ENCODE measurements around the gene ABCA4. TPM values are rescaled to one million over a fixed set of nuclear protein-coding genes. Genes with fewer than 3 reads are reported as not detected.

ABCA4 gene
- total RNA-seq, 1 experiment from 2014 or later = not detected

GRCh38 chr1:94050254-94050653, 70.7 kb downstream of the ABCA4 start:
- no peak overlapping the region for H3K4me3 ChIP-seq (ENCODE audit: low read length)
- DNase-seq = no peak
- no peaks in the 10 kb centered on the region for H3K27me3 ChIP-seq (ENCODE audit: low read length)
- no peaks in the 10 kb centered on the region for H3K79me2 ChIP-seq (ENCODE audit: low read length)
- H3K4me1 ChIP-seq (ENCODE audit: low read length) = no peaks in the 10 kb centered on the region
- no peaks in the 10 kb centered on the region for H3K9me2 ChIP-seq (replicated peaks; ENCODE audit: insufficient read depth, low read length)
- H3K9ac ChIP-seq (ENCODE audit: low read length) = no peak overlapping the region
- H4K20me1 ChIP-seq (ENCODE audit: insufficient read depth, low read depth, low read length) = no peaks in the 10 kb centered on the region
- no peak overlapping the region for H3K27ac ChIP-seq (ENCODE audit: low read length)
- H3K4me2 ChIP-seq (ENCODE audit: low read depth, low read length, poor library complexity, severe bottlenecking) = no peak overlapping the region
- no peaks in the 10 kb centered on the region for H3K36me3 ChIP-seq (ENCODE audit: insufficient read depth, low read length)
- H2AFZ ChIP-seq (ENCODE audit: low read length) = no peak overlapping the region
- no peaks in the 10 kb centered on the region for H3K9me3 ChIP-seq (ENCODE audit: low read length)

GRCh38 chr1:94049791-94050190, 71.2 kb downstream of the ABCA4 start:
- Histone ChIP-seq H3K9ac (ENCODE audit: low read length) (no peak overlapping the region), H3K27me3 (ENCODE audit: low read length) (no peaks in the 10 kb centered on the region), H3K36me3 (ENCODE audit: insufficient read depth, low read length) (no peaks in the 10 kb centered on the region), H3K27ac (ENCODE audit: low read length) (no peak overlapping the region), H2AFZ (ENCODE audit: low read length) (no peak overlapping the region), H4K20me1 (ENCODE audit: insufficient read depth, low read depth, low read length) (no peaks in the 10 kb centered on the region), H3K4me2 (ENCODE audit: low read depth, low read length, poor library complexity, severe bottlenecking) (no peak overlapping the region), H3K4me3 (ENCODE audit: low read length) (no peak overlapping the region), H3K9me3 (ENCODE audit: low read length) (no peaks in the 10 kb centered on the region), H3K9me2 (replicated peaks; ENCODE audit: insufficient read depth, low read length) (no peaks in the 10 kb centered on the region), H3K4me1 (ENCODE audit: low read length) (no peaks in the 10 kb centered on the region), H3K79me2 (ENCODE audit: low read length) (no peaks in the 10 kb centered on the region)
- DNase-seq = no peak

- no peak overlapping the region for H3K4me3 ChIP-seq (ENCODE audit: low read length)
- H3K4me1 ChIP-seq (ENCODE audit: low read length) = no peaks in the 10 kb centered on the region
- DNase-seq = no peak
- no peak overlapping the region for H3K27ac ChIP-seq (ENCODE audit: low read length)
- H3K36me3 ChIP-seq (ENCODE audit: insufficient read depth, low read length) = no peaks in the 10 kb centered on the region
- H3K9me2 ChIP-seq (replicated peaks; ENCODE audit: insufficient read depth, low read length) = no peaks in the 10 kb centered on the region
- H3K9me3 ChIP-seq (ENCODE audit: low read length) = no peaks in the 10 kb centered on the region
- H2AFZ ChIP-seq (ENCODE audit: low read length) = no peak overlapping the region
- no peak overlapping the region for H3K4me2 ChIP-seq (ENCODE audit: low read depth, low read length, poor library complexity, severe bottlenecking)
- no peaks in the 10 kb centered on the region for H3K79me2 ChIP-seq (ENCODE audit: low read length)
- no peak overlapping the region for H3K9ac ChIP-seq (ENCODE audit: low read length)
- H3K27me3 ChIP-seq (ENCODE audit: low read length) = no peaks in the 10 kb centered on the region
- H4K20me1 ChIP-seq (ENCODE audit: insufficient read depth, low read depth, low read length) = no peaks in the 10 kb centered on the region
Observed at GRCh38 chr1:94048413-94049164, 72.4 kb downstream of the ABCA4 start.

GRCh38 chr1:94047949-94048348, 73.0 kb downstream of the ABCA4 start:
- Histone ChIP-seq H3K4me1 (ENCODE audit: low read length) (no peaks in the 10 kb centered on the region), H3K4me2 (ENCODE audit: low read depth, low read length, poor library complexity, severe bottlenecking) (no peak overlapping the region), H3K27me3 (ENCODE audit: low read length) (no peaks in the 10 kb centered on the region), H3K36me3 (ENCODE audit: insufficient read depth, low read length) (no peaks in the 10 kb centered on the region), H4K20me1 (ENCODE audit: insufficient read depth, low read depth, low read length) (no peaks in the 10 kb centered on the region), H3K27ac (ENCODE audit: low read length) (no peak overlapping the region), H3K9me3 (ENCODE audit: low read length) (no peaks in the 10 kb centered on the region), H3K9ac (ENCODE audit: low read length) (no peak overlapping the region), H3K4me3 (ENCODE audit: low read length) (no peak overlapping the region), H3K79me2 (ENCODE audit: low read length) (no peaks in the 10 kb centered on the region), H2AFZ (ENCODE audit: low read length) (no peak overlapping the region), H3K9me2 (replicated peaks; ENCODE audit: insufficient read depth, low read length) (no peaks in the 10 kb centered on the region)
- DNase-seq = no peak

- peak; percentile 68 for DNase-seq
- Histone ChIP-seq H2AFZ (ENCODE audit: low read length) (no peak overlapping the region), H3K4me3 (ENCODE audit: low read length) (no peak overlapping the region), H3K27ac (ENCODE audit: low read length) (no peak overlapping the region), H3K4me2 (ENCODE audit: low read depth, low read length, poor library complexity, severe bottlenecking) (peak overlapping the region; percentile 27), H3K4me1 (ENCODE audit: low read length) (no peaks in the 10 kb centered on the region), H3K9me2 (replicated peaks; ENCODE audit: insufficient read depth, low read length) (no peaks in the 10 kb centered on the region), H3K36me3 (ENCODE audit: insufficient read depth, low read length) (no peaks in the 10 kb centered on the region), H4K20me1 (ENCODE audit: insufficient read depth, low read depth, low read length) (no peaks in the 10 kb centered on the region), H3K27me3 (ENCODE audit: low read length) (no peaks in the 10 kb centered on the region), H3K79me2 (ENCODE audit: low read length) (no peaks in the 10 kb centered on the region), H3K9me3 (ENCODE audit: low read length) (no peaks in the 10 kb centered on the region), H3K9ac (ENCODE audit: low read length) (no peak overlapping the region)
Observed at GRCh38 chr1:94045465-94046056, 75.4 kb downstream of the ABCA4 start.

GRCh38 chr1:94044891-94045290, 76.1 kb downstream of the ABCA4 start:
- no peaks in the 10 kb centered on the region for H3K4me1 ChIP-seq (ENCODE audit: low read length)
- H2AFZ ChIP-seq (ENCODE audit: low read length) = no peak overlapping the region
- no peaks in the 10 kb centered on the region for H3K27me3 ChIP-seq (ENCODE audit: low read length)
- H3K9me2 ChIP-seq (replicated peaks; ENCODE audit: insufficient read depth, low read length) = no peaks in the 10 kb centered on the region
- no peak overlapping the region for H3K27ac ChIP-seq (ENCODE audit: low read length)
- DNase-seq = no peak
- no peaks in the 10 kb centered on the region for H4K20me1 ChIP-seq (ENCODE audit: insufficient read depth, low read depth, low read length)
- H3K36me3 ChIP-seq (ENCODE audit: insufficient read depth, low read length) = no peaks in the 10 kb centered on the region
- no peak overlapping the region for H3K4me3 ChIP-seq (ENCODE audit: low read length)
- no peak overlapping the region for H3K9ac ChIP-seq (ENCODE audit: low read length)
- no peaks in the 10 kb centered on the region for H3K9me3 ChIP-seq (ENCODE audit: low read length)
- no peak overlapping the region for H3K4me2 ChIP-seq (ENCODE audit: low read depth, low read length, poor library complexity, severe bottlenecking)
- H3K79me2 ChIP-seq (ENCODE audit: low read length) = no peaks in the 10 kb centered on the region

GRCh38 chr1:94044290-94044790, 76.6 kb downstream of the ABCA4 start:
- Histone ChIP-seq H3K4me3 (ENCODE audit: low read length) (no peak overlapping the region), H4K20me1 (ENCODE audit: insufficient read depth, low read depth, low read length) (no peaks in the 10 kb centered on the region), H3K79me2 (ENCODE audit: low read length) (no peaks in the 10 kb centered on the region), H3K9me3 (ENCODE audit: low read length) (no peaks in the 10 kb centered on the region), H3K9me2 (replicated peaks; ENCODE audit: insufficient read depth, low read length) (no peaks in the 10 kb centered on the region), H3K4me1 (ENCODE audit: low read length) (no peaks in the 10 kb centered on the region), H3K27ac (ENCODE audit: low read length) (no peak overlapping the region), H3K36me3 (ENCODE audit: insufficient read depth, low read length) (no peaks in the 10 kb centered on the region), H3K4me2 (ENCODE audit: low read depth, low read length, poor library complexity, severe bottlenecking) (no peak overlapping the region), H2AFZ (ENCODE audit: low read length) (0 out of 2 replicates have a peak overlapping the region, but pooled peaks have one; percentile 43), H3K9ac (ENCODE audit: low read length) (no peak overlapping the region), H3K27me3 (ENCODE audit: low read length) (no peaks in the 10 kb centered on the region)
- no peak for DNase-seq

- Histone ChIP-seq H2AFZ (ENCODE audit: low read length) (no peak overlapping the region), H3K4me1 (ENCODE audit: low read length) (no peaks in the 10 kb centered on the region), H4K20me1 (ENCODE audit: insufficient read depth, low read depth, low read length) (no peaks in the 10 kb centered on the region), H3K9ac (ENCODE audit: low read length) (no peak overlapping the region), H3K9me2 (replicated peaks; ENCODE audit: insufficient read depth, low read length) (no peaks in the 10 kb centered on the region), H3K36me3 (ENCODE audit: insufficient read depth, low read length) (no peaks in the 10 kb centered on the region), H3K4me2 (ENCODE audit: low read depth, low read length, poor library complexity, severe bottlenecking) (no peak overlapping the region), H3K79me2 (ENCODE audit: low read length) (no peaks in the 10 kb centered on the region), H3K9me3 (ENCODE audit: low read length) (no peaks in the 10 kb centered on the region), H3K4me3 (ENCODE audit: low read length) (no peak overlapping the region), H3K27me3 (ENCODE audit: low read length) (no peaks in the 10 kb centered on the region), H3K27ac (ENCODE audit: low read length) (no peak overlapping the region)
- no peak for DNase-seq
Observed at GRCh38 chr1:94043738-94044289, 77.1 kb downstream of the ABCA4 start.

Data from Karpas-422 (cell line).